IPS-NIHi11 (cell line): Measurements from ENCODE around the gene ACSS3.
A peak's percentile ranks its signal among the peaks of the same experiment; 100 is the strongest.

Source experiments
- DNase-seq: peaks from one replicate; pipeline ENCODE4 v3.0.0; 2012; ENCODE audit warnings: mixed read lengths, low spot score

Gene ACSS3

GRCh38 chr12:81296556-81297305 is 218.9 kb downstream of the ACSS3 start:
- DNase-seq = no peak

GRCh38 chr12:81297601-81298000 is 219.7 kb downstream of the ACSS3 start:
- DNase-seq = no peak

DNA sequence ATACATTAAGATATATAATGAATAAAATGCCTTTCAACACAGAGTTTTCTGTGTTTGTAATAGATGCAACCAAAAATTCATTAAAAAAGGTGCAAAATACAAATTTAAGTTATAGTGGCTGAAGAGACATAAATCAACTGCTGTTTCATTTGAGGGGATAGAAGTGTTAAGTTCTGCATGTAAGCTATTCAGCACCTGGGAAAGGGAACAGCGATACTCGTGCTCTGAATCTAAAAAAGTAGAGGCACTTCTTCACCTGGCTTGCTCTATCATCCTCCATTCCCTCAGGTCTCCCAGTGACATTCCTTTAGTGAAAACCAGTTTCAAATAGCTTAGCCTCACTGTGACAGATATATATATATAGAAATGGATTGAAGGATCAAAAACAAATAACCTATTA is 222.6 kb downstream of the ACSS3 start:
- peak; percentile 31 for DNase-seq

- no peak for DNase-seq
These were observed 226.1 kb downstream of the ACSS3 start for GRCh38 chr12:81303935-81304334.
